ENCODE data around the gene SERGEF.

GRCh38 chr11:17782145-17782544, 230.7 kb downstream of the SERGEF start:
- no peak for TF ChIP-seq EP300 (IDR thresholded peaks at IDR 0.05)
- TF ChIP-seq, protein P1, sequence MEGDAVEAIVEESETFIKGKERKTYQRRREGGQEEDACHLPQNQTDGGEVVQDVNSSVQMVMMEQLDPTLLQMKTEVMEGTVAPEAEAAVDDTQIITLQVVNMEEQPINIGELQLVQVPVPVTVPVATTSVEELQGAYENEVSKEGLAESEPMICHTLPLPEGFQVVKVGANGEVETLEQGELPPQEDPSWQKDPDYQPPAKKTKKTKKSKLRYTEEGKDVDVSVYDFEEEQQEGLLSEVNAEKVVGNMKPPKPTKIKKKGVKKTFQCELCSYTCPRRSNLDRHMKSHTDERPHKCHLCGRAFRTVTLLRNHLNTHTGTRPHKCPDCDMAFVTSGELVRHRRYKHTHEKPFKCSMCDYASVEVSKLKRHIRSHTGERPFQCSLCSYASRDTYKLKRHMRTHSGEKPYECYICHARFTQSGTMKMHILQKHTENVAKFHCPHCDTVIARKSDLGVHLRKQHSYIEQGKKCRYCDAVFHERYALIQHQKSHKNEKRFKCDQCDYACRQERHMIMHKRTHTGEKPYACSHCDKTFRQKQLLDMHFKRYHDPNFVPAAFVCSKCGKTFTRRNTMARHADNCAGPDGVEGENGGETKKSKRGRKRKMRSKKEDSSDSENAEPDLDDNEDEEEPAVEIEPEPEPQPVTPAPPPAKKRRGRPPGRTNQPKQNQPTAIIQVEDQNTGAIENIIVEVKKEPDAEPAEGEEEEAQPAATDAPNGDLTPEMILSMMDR (IDR thresholded peaks at IDR 0.05), result no peak
- TF ChIP-seq POLR2A (IDR thresholded peaks at IDR 0.05), result no peak

All from tibial nerve (tissue), 4 donors.